ENCODE data around the gene BAIAP3. TPM values are rescaled to one million over a fixed set of nuclear protein-coding genes. Genes with fewer than 3 reads are reported as not detected.

BAIAP3 gene
- total and polyA plus RNA-seq, 2 donors (not counting 3 experiments of a cell fraction or from before 2014, with no cell fraction given): 0.36 to 0.66 TPM

DNA sequence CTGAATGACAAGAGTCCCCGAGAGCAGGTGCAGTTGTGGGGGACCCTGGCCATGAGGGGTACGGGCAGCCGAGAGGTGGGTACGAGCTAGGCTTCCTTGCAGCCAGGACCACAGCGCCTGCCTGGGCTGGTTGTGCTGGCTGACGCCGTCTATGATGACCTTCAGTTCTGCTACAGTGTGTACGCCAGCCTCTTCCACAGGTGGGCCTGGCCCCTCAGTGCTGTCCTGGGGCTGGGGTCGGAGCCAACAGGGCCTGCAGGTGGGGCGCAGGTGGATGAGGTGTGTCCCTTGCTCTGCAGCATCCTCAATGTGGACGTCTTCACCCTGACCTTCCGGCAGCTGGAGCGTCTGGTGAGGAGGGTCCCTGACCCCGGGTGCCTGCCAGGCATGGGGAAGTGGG lies 11.1 kb downstream of the BAIAP3 start:
- Histone ChIP-seq H3K27me3 (ENCODE audit: control insufficient read depth in 2 of 2, insufficient read depth in 2 of 2, low read length in 2 of 2) (no peaks in the 10 kb centered on the region), H3K36me3 (ENCODE audit: control insufficient read depth in 2 of 2, extremely low read depth in 1 of 2, insufficient read depth in 2 of 2, low read length in 2 of 2) (peaks cover 0 to 7% of the 10 kb centered on the region in 2 experiments), H3K9me3 (replicated peaks; ENCODE audit: control insufficient read depth, insufficient read depth, low read length) (no peaks in the 10 kb centered on the region), H3K4me2 (ENCODE audit: insufficient read depth, low read length) (no peak overlapping the region), H2AFZ (ENCODE audit: low read depth, low read length) (no peak overlapping the region), H3K9me1 (replicated peaks; ENCODE audit: control insufficient read depth, extremely low read depth, insufficient read depth, low read length) (no peaks in the 10 kb centered on the region), H3K9ac (replicated peaks; ENCODE audit: extremely low read depth, insufficient read depth, low read length) (no peak overlapping the region), H3K27ac (ENCODE audit: insufficient read depth, low read depth, low read length) (no peak overlapping the region), H3K79me2 (ENCODE audit: control insufficient read depth, insufficient read depth, low read length) (no peaks in the 10 kb centered on the region), H3K4me1 (ENCODE audit: control insufficient read depth, extremely low read depth, insufficient read depth, low read length) (no peaks in the 10 kb centered on the region), H3K4me3 (replicated peaks in 1 of 3; ENCODE audit: insufficient read depth in 1 of 3, low read depth in 1 of 3, low read length in 3 of 3) (no peak overlapping the region), H4K20me1 (replicated peaks; ENCODE audit: control insufficient read depth, extremely low read depth, insufficient read depth, low read length) (no peaks in the 10 kb centered on the region)
- intact Hi-C loops (cut with micrococcal nuclease): no loop called here
- no TSS peak for BruUV-seq (replicated peaks)
- FAIRE-seq (no peak), DNase-seq (ENCODE audit: low read depth, low spot score) (no peak)
- POLR2A ChIA-PET: no interaction called here
- dilution Hi-C loops (cut with MboI; ENCODE audit: extremely low pct_ligation_motif_present, low sequenced_read_pairs): no loop called here
- CTCF ChIA-PET: interaction anchor here (1.3 kb wide), 1 partner anchor 20 kb away, joined by 4 read pairs; no protein-coding TSS in a partner anchor
- no peak for TF ChIP-seq POLR2A (IDR thresholded peaks at IDR 0.05; ENCODE audit: low read depth, low read length)
- TF ChIP-seq, protein P1, sequence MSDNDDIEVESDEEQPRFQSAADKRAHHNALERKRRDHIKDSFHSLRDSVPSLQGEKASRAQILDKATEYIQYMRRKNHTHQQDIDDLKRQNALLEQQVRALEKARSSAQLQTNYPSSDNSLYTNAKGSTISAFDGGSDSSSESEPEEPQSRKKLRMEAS (IDR thresholded peaks at IDR 0.05; ENCODE audit: insufficient read depth, insufficient read length): no peak
- no peak for TF ChIP-seq CTCF (IDR thresholded peaks at IDR 0.05; ENCODE audit: extremely low read depth in 1 of 2, insufficient read depth in 1 of 2, low read depth in 1 of 2, low read length in 2 of 2)
- TF ChIP-seq EZH2 (IDR thresholded peaks at IDR 0.05; ENCODE audit: borderline replicate concordance, low read depth, low read length, severe bottlenecking): no peak
- no peak for TF ChIP-seq MYC (IDR thresholded peaks at IDR 0.05; ENCODE audit: low read depth, low read length)
- no peak for TF ChIP-seq JUN (IDR thresholded peaks at IDR 0.05; ENCODE audit: borderline replicate concordance, insufficient read depth, insufficient read length, low read depth)
- TF ChIP-seq FOS (IDR thresholded peaks at IDR 0.05; ENCODE audit: borderline replicate concordance, insufficient read depth, low read length): no peak
- no peak for TF ChIP-seq GATA2 (IDR thresholded peaks at IDR 0.05; ENCODE audit: insufficient read depth, insufficient read length, low read depth, low read length)
- no peak for TF ChIP-seq POLR2AphosphoS5 (IDR thresholded peaks at IDR 0.05; ENCODE audit: insufficient read depth, low read depth, low read length)
